HL-60/S4 (cell line): Measurements from ENCODE around the gene PNPLA6.
"Not testable (repeated sequence)": the region's sequence is repeated elsewhere in the genome, so short reads cannot be mapped to it uniquely, and the experiment has no call there.

ENCODE experiments used
- in situ Hi-C: fragments of 300-500 bp; cut with MboI; formaldehyde crosslinking; loops from 2 replicates; pipeline ENCODE4 v1.14.3; 2022; ENCODE audit warnings: low sequenced_read_pairs

Gene PNPLA6

DNA sequence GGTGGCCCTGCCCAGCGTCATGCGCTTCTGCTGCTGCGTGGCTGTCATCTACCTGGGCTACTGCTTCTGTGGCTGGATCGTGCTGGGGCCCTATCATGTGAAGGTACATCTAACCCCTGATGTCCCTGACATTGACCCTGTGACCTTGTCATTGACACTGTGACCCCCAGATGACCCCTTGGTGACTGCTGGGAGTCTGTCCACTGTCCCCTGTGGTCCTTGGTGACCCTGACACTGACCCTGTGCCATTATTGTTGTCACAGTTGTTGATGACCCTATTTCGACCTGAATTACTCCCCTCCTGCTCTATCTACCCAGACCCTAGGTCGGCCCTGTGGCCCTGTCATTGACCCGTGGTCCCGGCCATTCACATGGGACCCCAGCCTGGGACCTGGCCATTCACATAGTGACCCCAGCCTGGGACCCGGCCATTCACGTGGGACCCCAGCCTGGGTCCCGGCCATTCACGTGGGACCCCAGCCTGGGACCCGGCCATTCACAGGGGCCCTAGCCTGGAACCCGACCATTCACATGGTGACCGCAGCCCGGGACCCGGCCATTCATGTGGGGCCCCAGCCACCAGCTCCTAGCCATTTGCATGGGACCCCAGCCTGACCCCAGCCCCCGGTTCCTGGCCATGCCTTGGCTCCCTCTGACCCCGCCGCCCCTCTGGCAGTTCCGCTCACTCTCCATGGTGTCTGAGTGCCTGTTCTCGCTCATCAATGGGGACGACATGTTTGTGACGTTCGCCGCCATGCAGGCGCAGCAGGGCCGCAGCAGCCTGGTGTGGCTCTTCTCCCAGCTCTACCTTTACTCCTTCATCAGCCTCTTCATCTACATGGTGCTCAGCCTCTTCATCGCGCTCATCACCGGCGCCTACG lies 5.7 kb upstream of the PNPLA6 start:
- in situ Hi-C loops = no loop called here

DNA sequence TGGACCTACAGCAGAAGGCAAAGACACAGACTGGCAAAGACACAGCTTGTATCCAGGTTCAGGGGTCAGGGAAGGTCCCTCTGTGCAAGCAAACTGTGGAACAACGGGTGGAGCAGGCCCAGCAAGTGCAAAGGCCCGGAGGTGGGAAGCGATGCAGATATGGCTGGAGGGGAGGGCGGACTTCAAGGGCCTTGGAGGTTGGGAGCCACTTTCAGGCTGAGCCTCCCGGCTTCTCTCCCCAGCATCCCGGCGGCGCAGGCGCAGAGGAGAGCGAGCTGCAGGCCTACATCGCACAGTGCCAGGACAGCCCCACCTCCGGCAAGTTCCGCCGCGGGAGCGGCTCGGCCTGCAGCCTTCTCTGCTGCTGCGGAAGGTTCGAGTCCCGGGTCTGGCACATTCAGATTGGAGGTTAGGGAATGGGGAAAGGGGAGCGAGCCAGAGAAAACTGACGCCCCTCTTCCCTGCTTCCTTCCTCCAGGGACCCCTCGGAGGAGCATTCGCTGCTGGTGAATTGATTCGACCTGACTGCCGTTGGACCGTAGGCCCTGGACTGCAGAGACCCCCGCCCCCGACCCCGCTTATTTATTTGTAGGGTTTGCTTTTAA lies 2.1 kb upstream of the PNPLA6 start:
- in situ Hi-C loops = no loop called here

DNA sequence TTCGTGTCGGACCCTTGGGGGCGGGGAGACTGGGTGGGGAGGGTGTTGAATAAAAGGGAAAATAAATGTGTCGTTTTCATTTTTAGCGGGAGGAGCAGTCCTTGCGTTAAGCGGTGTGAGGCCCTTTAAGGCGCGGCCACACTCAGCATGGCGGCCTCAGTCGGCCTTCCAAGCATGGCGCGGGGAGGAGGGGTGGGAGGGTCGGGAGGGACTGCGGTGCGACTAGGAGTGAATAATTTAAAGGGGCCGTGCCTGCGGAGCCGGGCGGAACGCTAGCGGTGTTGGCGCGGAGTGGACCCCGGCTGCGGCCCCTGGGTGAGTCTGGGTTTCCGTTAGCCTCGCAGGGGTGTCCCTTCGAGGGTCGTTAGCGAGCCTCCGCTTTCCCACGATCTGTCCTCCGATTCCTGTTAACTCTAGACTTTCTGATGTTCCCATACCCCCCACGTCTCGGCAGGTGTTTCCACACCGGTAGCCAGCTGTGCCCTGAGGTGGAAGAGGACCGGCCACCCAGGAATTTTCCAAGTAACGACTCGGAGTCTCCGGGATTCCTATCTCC lies 1.5 kb upstream of the PNPLA6 start:
- in situ Hi-C loops = no loop called here

DNA sequence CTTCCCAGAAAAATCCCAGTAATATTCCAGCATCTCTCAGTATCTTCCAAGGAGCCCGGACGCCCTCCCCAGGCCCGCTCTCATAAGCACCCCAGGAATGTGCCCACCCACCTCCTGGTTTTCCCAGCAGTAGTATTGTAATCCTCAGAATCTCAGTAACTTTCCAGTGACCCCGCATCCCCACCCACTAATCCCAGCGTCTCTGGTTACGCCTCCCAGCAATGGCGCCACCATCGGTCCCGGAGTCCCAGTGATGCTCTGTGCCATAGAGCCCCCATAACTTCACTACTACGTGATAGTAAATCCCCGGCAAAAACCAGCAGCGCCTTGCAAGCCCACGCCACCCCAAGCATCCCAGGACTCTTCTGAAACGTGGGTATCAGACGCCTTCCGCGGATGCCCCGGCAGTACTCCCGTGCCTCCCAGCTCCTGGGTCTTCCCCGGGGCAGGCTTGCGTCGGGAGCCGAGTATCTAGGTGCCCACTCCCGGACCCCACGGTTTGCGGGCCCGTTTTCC lies 928 bp upstream of the PNPLA6 start:
- in situ Hi-C loops = no loop called here

DNA sequence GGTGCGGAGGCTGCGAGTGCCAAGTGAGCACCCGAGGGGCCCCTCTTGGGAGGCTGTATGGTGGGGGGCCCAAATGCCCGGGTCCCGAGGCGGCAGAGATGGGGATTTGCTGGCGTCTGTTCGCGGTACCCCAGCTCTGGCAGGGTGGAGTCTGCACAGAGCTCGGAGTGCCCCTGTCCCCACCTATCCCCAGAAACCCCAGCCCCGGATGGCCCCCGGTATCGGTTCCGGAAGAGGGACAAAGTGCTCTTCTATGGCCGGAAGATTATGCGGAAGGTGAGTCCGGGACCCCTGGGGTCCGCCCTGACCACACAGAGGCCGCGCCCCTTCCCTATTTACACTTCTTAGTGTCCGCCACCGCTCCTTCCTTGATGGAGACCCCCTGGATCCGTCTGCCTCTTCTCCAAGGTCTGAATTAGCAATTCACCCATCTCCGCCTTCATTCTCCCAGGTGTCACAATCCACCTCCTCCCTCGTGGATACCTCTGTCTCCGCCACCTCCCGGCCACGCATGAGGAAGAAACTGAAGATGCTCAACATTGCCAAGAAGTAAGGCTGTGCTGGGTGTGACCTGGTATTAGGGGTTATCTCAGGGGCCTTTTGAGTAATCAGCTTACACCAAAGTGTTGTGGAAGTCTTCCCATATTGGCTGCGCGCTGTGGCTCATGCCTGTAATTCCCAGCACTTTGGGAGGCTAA lies 630 bp downstream of the PNPLA6 start:
- in situ Hi-C loops = no loop called here

DNA sequence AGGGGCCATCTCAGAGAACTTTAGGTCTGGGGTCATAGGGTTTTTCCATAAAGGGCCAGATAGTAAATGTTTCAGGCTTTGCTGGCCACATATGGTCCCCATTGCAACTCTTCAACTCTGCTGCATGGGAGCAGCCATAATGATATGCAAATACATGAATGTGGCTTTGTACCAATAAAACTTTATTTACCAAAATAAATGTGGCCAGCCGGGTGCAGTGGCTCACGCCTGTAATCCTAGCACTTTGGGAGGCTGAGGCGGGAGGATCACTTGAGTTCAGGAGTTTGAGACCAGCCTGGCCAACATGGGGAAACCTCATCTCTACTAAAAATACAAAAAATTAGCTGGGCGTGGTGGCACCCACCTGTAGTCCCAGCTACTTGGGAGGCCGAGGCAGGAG lies 3.5 kb downstream of the PNPLA6 start:
- in situ Hi-C loops = not testable (repeated sequence)

DNA sequence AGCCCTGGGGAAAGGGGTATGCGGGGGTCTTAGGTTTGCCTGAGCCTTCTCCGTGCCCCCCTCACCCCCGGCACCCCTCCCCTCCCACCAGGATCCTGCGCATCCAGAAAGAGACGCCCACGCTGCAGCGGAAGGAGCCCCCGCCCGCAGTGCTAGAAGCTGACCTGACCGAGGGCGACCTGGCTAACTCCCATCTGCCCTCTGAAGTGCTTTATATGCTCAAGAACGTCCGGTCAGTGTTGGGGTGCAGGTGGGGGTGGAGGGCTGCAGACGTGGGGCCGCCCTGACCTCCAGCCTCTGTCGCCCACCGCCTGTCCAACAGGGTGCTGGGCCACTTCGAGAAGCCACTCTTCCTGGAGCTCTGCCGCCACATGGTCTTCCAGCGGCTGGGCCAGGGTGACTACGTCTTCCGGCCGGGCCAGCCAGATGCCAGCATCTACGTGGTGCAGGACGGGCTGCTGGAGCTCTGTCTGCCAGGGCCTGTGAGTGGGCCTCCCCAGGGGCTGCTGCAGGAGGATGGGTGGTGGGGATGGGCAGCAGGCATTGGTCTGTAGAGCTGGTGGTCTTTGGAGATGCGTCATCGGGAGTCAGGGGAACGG lies 4.4 kb downstream of the PNPLA6 start:
- in situ Hi-C loops = no loop called here

DNA sequence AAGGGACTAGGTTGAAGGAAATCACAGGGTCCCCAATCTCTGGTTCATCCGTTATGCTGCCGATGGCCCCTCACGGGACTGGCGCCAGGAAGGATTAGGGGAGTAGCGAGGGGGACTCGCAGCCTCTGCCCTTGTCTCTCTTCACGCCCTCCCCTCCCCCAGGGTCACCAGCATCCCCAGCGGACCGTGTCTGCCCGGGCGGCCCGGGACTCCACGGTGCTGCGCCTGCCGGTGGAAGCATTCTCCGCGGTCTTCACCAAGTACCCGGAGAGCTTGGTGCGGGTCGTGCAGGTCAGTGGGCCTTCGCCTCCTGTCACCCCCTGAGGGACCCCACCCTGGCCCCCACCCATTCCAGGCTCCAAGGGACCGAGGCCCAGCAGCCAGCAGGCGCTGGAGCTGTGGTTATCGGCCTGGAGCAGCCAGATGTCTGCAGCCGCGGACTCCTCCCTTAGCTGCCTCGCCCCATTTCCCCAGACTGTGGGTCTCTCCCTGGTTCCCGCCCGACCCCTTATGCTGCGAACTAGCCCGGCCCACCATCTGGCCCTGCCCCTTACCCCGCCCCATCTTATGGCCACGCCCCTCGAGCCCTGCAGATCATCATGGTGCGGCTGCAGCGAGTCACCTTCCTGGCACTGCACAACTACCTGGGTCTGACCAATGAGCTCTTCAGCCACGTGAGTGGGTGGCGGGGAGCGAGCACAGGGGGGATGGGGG lies 5.4 kb downstream of the PNPLA6 start:
- in situ Hi-C loops = no loop called here

DNA sequence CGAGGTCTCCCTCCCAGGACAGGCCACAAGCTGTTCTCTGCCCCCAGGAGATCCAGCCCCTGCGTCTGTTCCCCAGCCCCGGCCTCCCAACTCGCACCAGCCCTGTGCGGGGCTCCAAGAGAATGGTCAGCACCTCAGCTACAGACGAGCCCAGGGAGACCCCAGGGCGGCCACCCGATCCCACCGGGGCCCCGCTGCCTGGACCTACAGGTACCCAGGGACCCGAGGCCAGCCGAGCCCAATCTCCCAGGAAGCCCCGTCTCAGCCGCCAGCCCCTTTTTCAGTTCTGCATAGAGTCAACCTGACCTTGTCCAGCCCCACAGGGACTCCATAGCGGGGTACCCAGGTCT lies 5.9 kb downstream of the PNPLA6 start:
- in situ Hi-C loops = no loop called here

DNA sequence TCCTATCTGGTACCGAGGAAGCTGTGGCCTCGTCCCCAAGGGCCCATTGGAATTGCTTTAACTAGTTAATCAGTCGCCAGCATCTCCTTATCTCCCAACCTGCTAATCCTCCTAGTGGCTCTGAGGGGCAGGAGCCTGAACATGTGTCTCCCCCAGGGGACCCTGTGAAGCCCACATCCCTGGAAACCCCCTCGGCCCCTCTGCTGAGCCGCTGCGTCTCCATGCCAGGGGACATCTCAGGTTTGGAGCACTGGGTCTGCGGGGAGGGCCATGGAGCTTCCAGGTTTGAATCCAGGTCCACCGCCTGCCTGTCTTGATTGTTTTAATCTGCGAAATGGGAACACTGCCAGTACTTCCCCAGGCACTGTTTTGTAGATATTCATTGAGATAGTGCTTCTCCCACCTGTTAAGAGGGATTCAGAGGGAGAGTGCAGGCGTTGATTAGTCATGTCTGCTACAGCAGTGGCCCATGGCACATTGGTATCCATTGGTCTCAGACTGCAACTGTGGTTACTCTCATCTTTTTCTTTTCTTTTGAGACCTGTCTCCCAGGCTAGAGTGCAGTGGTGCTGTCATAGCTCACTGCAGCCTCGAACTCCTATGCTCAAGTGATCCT lies 6.4 kb downstream of the PNPLA6 start:
- in situ Hi-C loops = no loop called here

DNA sequence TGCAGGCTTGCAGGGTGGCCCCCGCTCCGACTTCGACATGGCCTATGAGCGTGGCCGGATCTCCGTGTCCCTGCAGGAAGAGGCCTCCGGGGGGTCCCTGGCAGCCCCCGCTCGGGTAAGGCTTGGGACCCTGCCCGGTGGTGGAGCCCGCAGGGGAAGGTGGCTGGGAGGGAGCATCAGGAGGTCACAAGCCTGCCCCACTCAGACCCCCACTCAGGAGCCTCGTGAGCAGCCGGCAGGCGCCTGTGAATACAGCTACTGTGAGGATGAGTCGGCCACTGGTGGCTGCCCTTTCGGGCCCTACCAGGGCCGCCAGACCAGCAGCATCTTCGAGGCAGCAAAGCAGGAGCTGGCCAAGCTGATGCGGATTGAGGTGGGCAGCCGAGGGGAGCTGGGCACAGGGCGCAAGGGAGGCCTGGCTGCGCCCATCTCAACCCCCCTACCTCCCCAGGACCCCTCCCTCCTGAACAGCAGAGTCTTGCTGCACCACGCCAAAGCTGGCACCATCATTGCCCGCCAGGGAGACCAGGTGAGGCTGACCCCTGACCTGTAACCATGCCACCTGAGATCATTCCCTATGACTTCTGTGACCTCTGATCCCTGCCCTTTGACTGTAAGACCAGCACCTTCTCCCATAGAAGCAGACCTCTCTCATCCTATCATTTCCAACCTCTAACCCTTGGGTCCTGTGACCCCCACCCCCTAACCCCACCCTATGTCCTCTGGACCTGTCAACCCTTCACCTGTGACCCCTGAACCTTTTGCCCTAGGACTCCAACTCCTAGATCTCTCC lies 7.2 kb downstream of the PNPLA6 start:
- in situ Hi-C loops = no loop called here

DNA sequence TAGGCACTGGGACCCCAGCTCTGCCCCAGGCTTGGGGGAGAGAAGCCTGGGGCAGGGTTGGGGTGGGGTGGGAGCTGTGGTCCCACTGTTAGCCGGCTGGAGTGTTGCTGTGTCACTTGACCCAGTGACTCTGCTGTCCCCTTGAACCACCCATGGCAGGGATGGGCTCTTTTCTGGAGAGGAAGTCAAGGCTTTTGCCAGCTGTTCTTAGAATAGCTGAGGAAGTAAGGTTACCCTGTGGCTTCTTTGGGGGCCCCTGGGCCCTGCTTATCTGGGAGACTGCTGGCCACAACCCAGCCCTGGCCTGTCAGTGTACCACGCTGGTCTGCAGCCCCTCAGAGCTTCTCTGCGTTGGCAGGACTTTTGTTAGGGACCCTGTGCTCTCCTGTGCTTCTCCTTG lies 9.1 kb downstream of the PNPLA6 start:
- in situ Hi-C loops = no loop called here

DNA sequence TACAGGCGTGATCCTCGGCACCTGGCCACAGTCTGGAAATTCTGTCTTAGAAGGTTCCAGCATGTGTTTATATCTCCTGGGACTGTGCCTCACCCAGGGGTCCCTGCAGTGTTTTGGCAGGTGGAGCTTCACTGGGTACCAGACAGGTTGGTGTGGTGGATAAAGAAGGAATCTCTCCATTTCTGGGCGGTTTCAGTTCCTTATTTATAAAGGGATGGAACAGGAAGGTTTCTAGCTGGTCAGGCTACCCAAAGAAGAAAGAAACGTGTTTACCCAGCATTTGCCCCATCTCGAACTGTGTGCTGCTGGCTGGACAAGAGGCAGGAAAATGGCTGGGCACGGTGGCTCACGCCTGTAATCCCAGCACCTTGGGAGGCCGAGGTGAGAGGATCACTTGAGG lies 9.8 kb downstream of the PNPLA6 start:
- in situ Hi-C loops = no loop called here

DNA sequence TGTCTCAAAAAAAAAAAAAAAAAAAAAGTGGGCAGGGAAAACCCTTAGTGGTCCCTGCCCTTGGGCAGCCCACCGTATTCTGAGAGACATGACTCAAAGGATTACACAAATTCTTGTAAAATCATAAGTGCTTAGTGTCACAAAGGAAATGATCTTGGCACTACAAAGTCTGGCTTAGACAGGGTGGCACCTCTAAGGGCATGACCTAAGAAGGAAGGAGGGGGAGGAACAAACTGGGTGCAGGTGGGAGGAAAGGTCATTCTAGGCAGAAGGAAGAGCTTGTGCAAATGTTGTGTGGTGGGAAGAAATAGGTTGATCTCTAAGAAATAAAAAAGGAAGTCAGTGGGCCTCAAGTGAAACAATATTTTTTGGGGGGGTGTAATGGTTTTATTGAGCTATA lies 10.4 kb downstream of the PNPLA6 start:
- in situ Hi-C loops = no loop called here

DNA sequence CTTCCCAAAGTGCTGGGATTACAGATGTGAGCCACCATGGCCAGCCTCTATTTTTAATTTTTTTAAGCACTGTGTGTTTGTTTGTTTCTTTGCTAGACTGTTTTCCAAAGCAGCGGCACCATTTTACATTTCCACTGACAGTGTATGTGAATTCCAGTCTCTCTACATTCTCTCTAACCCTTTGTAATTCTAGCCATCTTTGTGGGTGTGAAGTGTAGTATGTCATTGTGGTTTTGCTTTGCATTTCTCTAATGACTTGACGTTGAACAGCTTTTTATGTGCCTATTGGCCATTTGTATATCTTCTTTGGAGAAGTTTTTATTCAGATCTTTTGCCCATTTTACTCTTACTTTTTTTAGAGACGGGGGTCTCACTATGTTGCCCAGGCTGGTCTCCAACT lies 11.6 kb downstream of the PNPLA6 start:
- in situ Hi-C loops = no loop called here

DNA sequence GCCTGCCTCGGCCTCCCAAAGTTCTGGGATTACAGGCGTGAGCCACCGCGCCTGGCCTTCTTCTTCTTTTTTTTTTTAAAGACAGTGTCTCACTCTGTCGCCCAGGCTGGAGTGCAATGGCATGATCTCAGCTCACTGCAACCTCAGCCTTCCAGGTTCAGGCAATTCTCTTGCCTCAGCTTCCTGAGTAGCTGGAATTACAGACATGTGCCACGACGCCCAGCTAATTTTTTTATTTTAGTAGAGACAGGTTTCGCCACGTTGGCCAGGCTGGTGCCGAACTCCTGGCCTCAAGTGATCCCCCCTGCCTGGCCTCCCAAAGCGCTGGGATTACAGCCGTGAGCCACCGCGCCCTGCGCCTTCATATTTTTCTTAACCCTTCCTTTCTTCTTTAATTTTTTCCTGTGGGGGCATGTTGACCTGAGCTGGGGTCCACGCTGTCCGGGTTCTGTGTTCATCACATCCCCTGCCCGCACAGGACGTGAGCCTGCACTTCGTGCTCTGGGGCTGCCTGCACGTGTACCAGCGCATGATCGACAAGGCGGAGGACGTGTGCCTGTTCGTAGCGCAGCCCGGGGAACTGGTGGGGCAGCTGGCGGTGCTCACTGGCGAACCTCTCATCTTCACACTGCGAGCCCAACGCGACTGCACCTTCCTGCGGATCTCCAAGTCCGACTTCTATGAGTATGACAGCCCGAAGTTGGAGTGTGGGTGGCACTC lies 14.1 kb downstream of the PNPLA6 start:
- in situ Hi-C loops = no loop called here

DNA sequence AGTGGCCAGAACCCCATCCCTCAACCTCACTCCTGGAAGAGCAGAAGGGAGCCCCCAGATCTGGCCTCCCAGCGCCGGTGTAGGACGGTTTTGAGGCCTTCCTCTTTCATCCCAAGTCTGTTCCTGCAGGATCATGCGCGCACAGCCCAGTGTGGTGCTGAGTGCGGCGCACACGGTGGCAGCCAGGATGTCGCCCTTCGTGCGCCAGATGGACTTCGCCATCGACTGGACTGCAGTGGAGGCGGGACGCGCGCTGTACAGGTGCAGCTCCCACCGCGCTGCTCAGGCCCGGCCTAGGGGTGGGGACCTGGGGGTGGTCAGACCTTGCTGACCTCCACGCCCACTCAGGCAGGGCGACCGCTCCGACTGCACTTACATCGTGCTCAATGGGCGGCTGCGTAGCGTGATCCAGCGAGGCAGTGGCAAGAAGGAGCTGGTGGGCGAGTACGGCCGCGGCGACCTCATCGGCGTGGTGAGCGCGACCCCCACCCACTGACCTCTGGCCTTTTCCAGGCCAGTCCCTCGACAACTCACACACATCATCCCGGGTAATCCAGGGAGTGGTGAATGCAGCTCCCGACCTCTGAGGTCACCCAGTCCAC lies 14.8 kb downstream of the PNPLA6 start:
- in situ Hi-C loops = no loop called here
